Tibial nerve (tissue), 4 donors: ENCODE measurements around the gene SP1. TPM values are rescaled to one million over a fixed set of nuclear protein-coding genes. Genes with fewer than 3 reads are reported as not detected.
"Not testable (repeated sequence)": the region's sequence is repeated elsewhere in the genome, so short reads cannot be mapped to it uniquely, and the experiment has no call there.

Experiments
- DNase-seq, 2 donors: peaks; one replicate each; pipeline ENCODE4 v3.0.0-alpha.2; 2019; ENCODE audit warnings: low spot score in 2 of 2
- H3K27ac ChIP-seq, 4 donors: fragments of 200-600 bp; sonication (generic) in 3 of 4; one replicate each; pipeline ENCODE4 v1.5.1; 2017 to 2019; ENCODE audit warnings: mild to moderate bottlenecking in 1 of 4
- H3K27me3 ChIP-seq, 2 donors: fragments of 200-600 bp; sonication (generic) in 1 of 2; one replicate each; pipeline versions ENCODE4 v1.5.1 to v1.6.0; 2017 to 2019
- H3K36me3 ChIP-seq, 3 donors: fragments of 200-600 bp; sonication (generic); one replicate each; pipeline ENCODE4 v1.5.1; 2018 to 2019
- H3K4me1 ChIP-seq, 4 donors: fragments of 200-600 bp; sonication (generic) in 3 of 4; one replicate each; pipeline ENCODE4 v1.5.1; 2017 to 2019
- H3K4me3 ChIP-seq, 4 donors: fragments of 200-600 bp; sonication (generic) in 3 of 4; one replicate each; pipeline ENCODE4 v1.5.1; 2017 to 2019; ENCODE audit warnings: mild to moderate bottlenecking in 1 of 4, moderate library complexity in 1 of 4
- H3K9me3 ChIP-seq, 4 donors: fragments of 200-600 bp; sonication (generic) in 3 of 4; one replicate each; pipeline ENCODE4 v1.5.1; 2017 to 2019
- EP300 ChIP-seq, 2 donors: sonication (generic); formaldehyde crosslinking; IDR thresholded peaks; one replicate each; pipeline ENCODE4 v1.6.1; 2017; ENCODE audit warnings: antibody characterized with exemption in 2 of 2, mild to moderate bottlenecking in 1 of 2
- POLR2A ChIP-seq, 2 donors: fragments of 450-650 bp; IDR thresholded peaks; one replicate each; pipeline ENCODE4 v1.6.1; 2017; ENCODE audit warnings: antibody characterized with exemption in 2 of 2, mild to moderate bottlenecking in 2 of 2, moderate library complexity in 2 of 2
- WGBS, 2 donors: methylation state at CpG; one replicate each; pipeline ENCODE4 v1.1.5; 2018; 5-methylcytosine and 5-hydroxymethylcytosine counted together
- total RNA-seq, 4 donors: library from RNA; depleted of rRNA; stranded (reverse); fragments of >200 nt; gene quantifications; one replicate each; pipeline ENCODE4 v1.1.0, GENCODE V29; 2016
- TF ChIP-seq, protein P1 (sequence below), 5 experiments: fragments of 200-600 bp in 3 of 5; fragments of 450-650 bp in 2 of 5; sonication (generic) in 3 of 5; IDR thresholded peaks; one replicate each; pipeline ENCODE4 v1.5.1; 2016 to 2019; ENCODE audit warnings: antibody characterized with exemption in 5 of 5, mild to moderate bottlenecking in 3 of 5, moderate library complexity in 2 of 5

The SP1 gene
- total RNA-seq, 4 donors from 2014 or later = 45.3 to 81.5 (median 65.0) TPM

DNA sequence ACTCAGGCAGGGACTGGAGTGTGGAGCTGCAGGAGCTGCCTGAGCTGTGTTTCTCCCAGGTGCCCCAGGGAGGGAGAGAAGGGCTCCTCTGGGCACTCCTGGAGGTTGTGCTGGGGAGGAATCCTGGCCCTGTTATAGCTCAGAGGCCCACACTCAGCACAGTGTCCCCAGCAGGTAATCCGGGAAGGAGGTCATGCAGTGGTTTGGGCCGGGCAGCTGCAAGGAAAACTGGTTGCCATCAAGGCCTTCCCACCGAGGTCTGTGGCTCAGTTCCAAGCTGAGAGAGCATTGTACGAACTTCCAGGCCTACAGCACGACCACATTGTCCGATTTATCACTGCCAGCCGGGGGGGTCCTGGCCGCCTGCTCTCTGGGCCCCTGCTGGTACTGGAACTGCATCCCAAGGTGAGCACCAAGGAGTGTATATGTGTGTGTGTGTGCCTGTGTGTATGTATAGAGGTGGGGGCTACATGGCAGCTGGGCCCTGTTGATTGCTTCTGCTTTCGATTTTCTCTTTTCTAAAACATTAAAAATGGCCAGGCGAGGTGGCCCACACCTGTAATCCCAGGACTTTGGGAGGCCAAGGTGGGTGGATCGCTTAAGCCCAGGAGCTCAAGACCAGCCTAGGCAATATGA lies 45.7 kb downstream of the SP1 start:
- Histone ChIP-seq H3K27ac (no peak overlapping the region), H3K36me3 (no peaks in the 10 kb centered on the region), H3K27me3 (no peaks in the 10 kb centered on the region), H3K4me1 (peaks cover 0 to 10% (median 4%) of the 10 kb centered on the region in 4 donors), H3K4me3 (no peak overlapping the region), H3K9me3 (no peaks in the 10 kb centered on the region)
- 66 to 76% methylated on average over 9 to 11 of the region's 11 CpGs for WGBS, 2 donors
- no peak for DNase-seq
- TF ChIP-seq EP300 (IDR thresholded peaks at IDR 0.05) = no peak
- TF ChIP-seq POLR2A (IDR thresholded peaks at IDR 0.05) = no peak
- TF ChIP-seq, protein P1, sequence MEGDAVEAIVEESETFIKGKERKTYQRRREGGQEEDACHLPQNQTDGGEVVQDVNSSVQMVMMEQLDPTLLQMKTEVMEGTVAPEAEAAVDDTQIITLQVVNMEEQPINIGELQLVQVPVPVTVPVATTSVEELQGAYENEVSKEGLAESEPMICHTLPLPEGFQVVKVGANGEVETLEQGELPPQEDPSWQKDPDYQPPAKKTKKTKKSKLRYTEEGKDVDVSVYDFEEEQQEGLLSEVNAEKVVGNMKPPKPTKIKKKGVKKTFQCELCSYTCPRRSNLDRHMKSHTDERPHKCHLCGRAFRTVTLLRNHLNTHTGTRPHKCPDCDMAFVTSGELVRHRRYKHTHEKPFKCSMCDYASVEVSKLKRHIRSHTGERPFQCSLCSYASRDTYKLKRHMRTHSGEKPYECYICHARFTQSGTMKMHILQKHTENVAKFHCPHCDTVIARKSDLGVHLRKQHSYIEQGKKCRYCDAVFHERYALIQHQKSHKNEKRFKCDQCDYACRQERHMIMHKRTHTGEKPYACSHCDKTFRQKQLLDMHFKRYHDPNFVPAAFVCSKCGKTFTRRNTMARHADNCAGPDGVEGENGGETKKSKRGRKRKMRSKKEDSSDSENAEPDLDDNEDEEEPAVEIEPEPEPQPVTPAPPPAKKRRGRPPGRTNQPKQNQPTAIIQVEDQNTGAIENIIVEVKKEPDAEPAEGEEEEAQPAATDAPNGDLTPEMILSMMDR (IDR thresholded peaks at IDR 0.05) = no peak

DNA sequence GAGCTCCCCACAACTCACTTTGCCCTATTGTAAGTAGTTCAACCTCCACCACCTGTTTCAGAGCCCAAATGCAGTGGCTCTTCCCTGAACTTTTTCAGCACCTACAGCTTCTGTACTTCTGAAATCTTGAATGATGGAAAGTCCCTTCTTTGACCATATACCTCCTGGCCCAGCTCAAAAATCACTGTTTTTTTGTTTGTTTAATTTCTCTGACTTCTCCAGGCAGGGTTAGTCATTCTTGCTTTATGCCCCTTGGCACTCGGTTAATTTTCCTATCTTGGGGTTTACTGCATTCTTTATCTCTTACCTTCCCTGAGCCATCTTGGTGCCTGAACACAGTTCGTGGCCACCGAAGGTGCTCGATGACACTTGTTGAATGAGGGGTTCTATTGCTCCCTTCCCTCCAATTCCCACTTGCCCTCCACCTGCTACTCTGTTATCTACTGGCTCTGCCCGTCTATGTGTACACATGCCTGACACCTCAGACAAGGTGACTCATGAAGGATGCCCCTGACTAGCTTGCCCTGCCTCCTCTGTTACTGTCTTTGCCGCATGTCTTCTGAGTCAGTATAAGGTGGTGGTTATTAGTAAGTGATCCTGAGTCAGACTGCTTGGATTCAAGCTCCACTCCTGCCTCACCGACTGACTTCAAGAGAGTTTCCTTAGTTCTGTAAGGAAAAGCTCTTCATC lies 48.1 kb downstream of the SP1 start:
- H3K4me3 ChIP-seq = no peak overlapping the region
- WGBS, 2 donors = 89 to 93% methylated on average over 7 of the region's 7 CpGs
- H3K4me1 ChIP-seq = no peaks in the 10 kb centered on the region
- no peak for TF ChIP-seq EP300 (IDR thresholded peaks at IDR 0.05)
- TF ChIP-seq POLR2A (IDR thresholded peaks at IDR 0.05) = no peak
- TF ChIP-seq, protein P1 (IDR thresholded peaks at IDR 0.05) = no peak
- DNase-seq = no peak
- H3K27ac ChIP-seq = no peak overlapping the region
- H3K9me3 ChIP-seq = no peaks in the 10 kb centered on the region
- no peaks in the 10 kb centered on the region for H3K27me3 ChIP-seq
- H3K36me3 ChIP-seq = no peaks in the 10 kb centered on the region

DNA sequence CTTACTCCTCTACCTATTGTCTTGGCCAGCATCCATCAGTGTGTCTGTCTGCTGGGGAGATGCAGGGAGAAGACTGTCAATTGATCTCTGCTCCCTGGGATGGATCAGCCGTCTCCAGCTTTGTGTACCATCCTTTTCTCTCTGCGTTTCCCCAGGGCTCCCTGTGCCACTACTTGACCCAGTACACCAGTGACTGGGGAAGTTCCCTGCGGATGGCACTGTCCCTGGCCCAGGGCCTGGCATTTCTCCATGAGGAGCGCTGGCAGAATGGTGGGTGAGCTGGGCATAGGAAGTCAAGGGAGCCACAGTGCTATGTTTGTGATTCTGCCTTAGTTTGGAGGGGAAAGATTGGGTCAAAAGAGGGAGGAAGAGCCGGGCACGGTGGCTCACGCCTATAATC lies 48.8 kb downstream of the SP1 start:
- TF ChIP-seq POLR2A (IDR thresholded peaks at IDR 0.05) = no peak
- TF ChIP-seq, protein P1 (IDR thresholded peaks at IDR 0.05) = no peak
- TF ChIP-seq EP300 (IDR thresholded peaks at IDR 0.05) = no peak
- H3K4me1 ChIP-seq = no peaks in the 10 kb centered on the region
- no peaks in the 10 kb centered on the region for H3K27me3 ChIP-seq
- no peak for DNase-seq
- WGBS, 2 donors = 83 to 85% methylated on average over 7 of the region's 7 CpGs
- H3K9me3 ChIP-seq = no peaks in the 10 kb centered on the region
- no peaks in the 10 kb centered on the region for H3K36me3 ChIP-seq
- no peak overlapping the region for H3K4me3 ChIP-seq
- H3K27ac ChIP-seq = no peak overlapping the region

DNA sequence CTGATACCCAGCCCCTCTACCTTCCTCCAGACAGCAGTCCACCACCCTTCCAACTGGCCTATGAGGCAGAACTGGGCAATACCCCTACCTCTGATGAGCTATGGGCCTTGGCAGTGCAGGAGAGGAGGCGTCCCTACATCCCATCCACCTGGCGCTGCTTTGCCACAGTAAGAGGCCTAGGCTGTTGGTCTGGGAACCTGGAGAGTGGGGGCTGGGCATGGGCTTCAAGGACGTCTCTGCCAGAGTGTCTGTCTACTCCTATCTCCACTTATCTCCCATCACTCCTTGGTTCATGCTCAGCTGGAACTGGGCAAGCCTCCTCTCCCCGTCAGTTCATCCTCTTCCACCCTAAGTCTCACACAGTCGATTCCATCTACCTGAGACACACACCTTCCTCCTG lies 50.1 kb downstream of the SP1 start:
- H3K36me3 ChIP-seq = no peaks in the 10 kb centered on the region
- WGBS, 2 donors = 87% methylated on average over 5 of the region's 5 CpGs
- H3K9me3 ChIP-seq = no peaks in the 10 kb centered on the region
- H3K27me3 ChIP-seq = no peaks in the 10 kb centered on the region
- no peak overlapping the region for H3K27ac ChIP-seq
- no peak for DNase-seq
- TF ChIP-seq, protein P1 (IDR thresholded peaks at IDR 0.05) = no peak
- TF ChIP-seq EP300 (IDR thresholded peaks at IDR 0.05) (no peak), POLR2A (IDR thresholded peaks at IDR 0.05) (no peak)
- no peak overlapping the region for H3K4me3 ChIP-seq
- no peaks in the 10 kb centered on the region for H3K4me1 ChIP-seq

DNA sequence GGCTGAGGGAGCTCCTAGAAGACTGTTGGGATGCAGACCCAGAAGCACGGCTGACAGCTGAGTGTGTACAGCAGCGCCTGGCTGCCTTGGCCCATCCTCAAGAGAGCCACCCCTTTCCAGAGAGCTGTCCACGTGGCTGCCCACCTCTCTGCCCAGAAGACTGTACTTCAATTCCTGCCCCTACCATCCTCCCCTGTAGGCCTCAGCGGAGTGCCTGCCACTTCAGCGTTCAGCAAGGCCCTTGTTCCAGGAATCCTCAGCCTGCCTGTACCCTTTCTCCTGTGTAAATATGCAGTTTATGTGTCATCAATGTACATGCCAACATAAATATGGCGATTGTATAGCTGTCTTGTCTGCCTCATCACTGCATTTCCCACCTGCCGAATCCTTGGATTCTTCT lies 51.2 kb downstream of the SP1 start:
- H3K27ac ChIP-seq = no peak overlapping the region
- no peaks in the 10 kb centered on the region for H3K27me3 ChIP-seq
- TF ChIP-seq EP300 (IDR thresholded peaks at IDR 0.05) (no peak), POLR2A (IDR thresholded peaks at IDR 0.05) (no peak)
- TF ChIP-seq, protein P1 (IDR thresholded peaks at IDR 0.05) = no peak
- H3K9me3 ChIP-seq = no peaks in the 10 kb centered on the region
- DNase-seq = no peak
- WGBS, 2 donors = 72 to 80% methylated on average over 7 of the region's 7 CpGs
- no peaks in the 10 kb centered on the region for H3K4me1 ChIP-seq
- no peaks in the 10 kb centered on the region for H3K36me3 ChIP-seq
- no peak overlapping the region for H3K4me3 ChIP-seq

DNA sequence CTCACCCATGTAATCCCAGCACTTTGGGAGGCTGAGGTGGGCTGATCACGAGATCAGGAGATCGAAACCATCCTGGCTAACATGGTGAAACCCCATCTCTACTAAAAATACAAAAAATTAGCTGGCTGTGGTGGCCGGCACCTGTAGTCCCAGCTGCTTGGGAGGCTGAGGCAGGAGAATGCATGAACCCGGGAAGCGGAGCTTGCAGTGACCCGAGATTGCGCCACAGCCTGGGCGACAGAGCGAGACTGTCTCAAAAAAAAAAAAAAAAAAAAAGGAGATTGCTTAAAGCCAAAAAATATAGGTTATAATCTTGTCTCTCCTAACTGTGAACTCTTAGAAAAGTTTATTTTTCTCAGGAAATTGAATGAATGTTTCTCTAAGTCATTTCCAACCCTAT lies 55.4 kb downstream of the SP1 start:
- H3K27me3 ChIP-seq, H3K27ac ChIP-seq, H3K4me1 ChIP-seq, DNase-seq, H3K36me3 ChIP-seq, H3K9me3 ChIP-seq, H3K4me3 ChIP-seq: not testable (repeated sequence)
- WGBS, 2 donors = 89 to 96% methylated on average over 9 of the region's 9 CpGs

DNA sequence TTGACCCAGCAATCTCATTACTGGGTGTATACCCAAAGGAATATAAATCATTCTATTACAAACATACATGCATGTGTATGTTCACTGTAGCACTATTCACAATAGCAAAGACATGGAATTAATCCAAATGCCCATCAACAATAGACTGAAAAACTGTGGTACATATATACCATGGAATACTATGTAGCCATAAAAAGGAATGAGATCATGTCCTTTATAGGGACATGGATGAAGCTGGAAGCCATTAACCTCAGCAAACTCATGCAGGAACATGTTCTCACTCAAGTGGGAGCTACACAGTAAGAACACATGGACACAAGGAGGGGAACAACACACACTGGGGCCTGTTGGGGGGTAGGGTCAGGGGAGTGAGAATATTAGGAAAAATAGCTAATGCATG lies 59.6 kb downstream of the SP1 start:
- H3K27me3 ChIP-seq, H3K27ac ChIP-seq, DNase-seq, H3K4me3 ChIP-seq, H3K9me3 ChIP-seq: not testable (repeated sequence)
- H3K4me1 ChIP-seq = peaks cover 0 to 32% (median 12%) of the 10 kb centered on the region in 4 donors
- H3K36me3 ChIP-seq = peaks cover 0 to 11% (median 3%) of the 10 kb centered on the region in 3 donors
